Neural crest cell (in vitro differentiated cells): ENCODE measurements around the gene RPAIN. TPM values are rescaled to one million over a fixed set of nuclear protein-coding genes. Genes with fewer than 3 reads are reported as not detected.

Experiments used
- DNase-seq: peaks from one replicate; pipeline ENCODE4 v3.0.0; 2021; ENCODE audit warnings: low read depth, mixed read lengths, low spot score
- H3K27ac Mint-ChIP-seq: one replicate; pipeline ENCODE4 v1.8.0; 2021; ENCODE audit warnings: mild to moderate bottlenecking, mixed read lengths; ENCODE audit not compliant: unreplicated experiment
- H3K27me3 Mint-ChIP-seq: 2 replicates; pipeline ENCODE4 v1.8.0; 2021; ENCODE audit warnings: low read depth, mild to moderate bottlenecking, mixed read lengths
- H3K36me3 Mint-ChIP-seq: 2 replicates; pipeline ENCODE4 v1.8.0; 2021; ENCODE audit warnings: low read depth, mild to moderate bottlenecking, mixed read lengths
- H3K4me1 Mint-ChIP-seq: 2 replicates; pipeline ENCODE4 v1.8.0; 2021; ENCODE audit warnings: mixed read lengths
- H3K4me3 Mint-ChIP-seq: one replicate; pipeline ENCODE4 v1.8.0; 2021; ENCODE audit warnings: mild to moderate bottlenecking, mixed read lengths
- H3K9me3 Mint-ChIP-seq: 2 replicates; pipeline ENCODE4 v1.8.0; 2021; ENCODE audit warnings: mixed read lengths
- CTCF ChIP-seq: fragments of 200-600 bp; sonication (generic); conservative IDR thresholded peaks from 2 replicates; pipeline ENCODE4 v1.5.0; 2021; ENCODE audit warnings: antibody characterized with exemption, mild to moderate bottlenecking
- total RNA-seq: library from RNA; stranded (reverse); gene quantifications from 2 replicates; pipeline ENCODE4 v1.2.1, GENCODE V29; 2021

The RPAIN gene
- total RNA-seq, 1 donor from 2014 or later = 103 TPM

- H3K27ac Mint-ChIP-seq = no peak overlapping the region
- no peaks in the 10 kb centered on the region for H3K27me3 Mint-ChIP-seq
- no peak for DNase-seq
- peaks cover 37% of the 10 kb centered on the region for H3K4me1 Mint-ChIP-seq
- peak overlapping the region; percentile 94 for H3K4me3 Mint-ChIP-seq
- peaks cover 10% of the 10 kb centered on the region for H3K36me3 Mint-ChIP-seq
- TF ChIP-seq CTCF = no peak
- no peaks in the 10 kb centered on the region for H3K9me3 Mint-ChIP-seq
These were observed 17.8 kb downstream of the RPAIN start for GRCh38 chr17:5437721-5438317.

- no peaks in the 10 kb centered on the region for H3K27me3 Mint-ChIP-seq
- no peaks in the 10 kb centered on the region for H3K9me3 Mint-ChIP-seq
- TF ChIP-seq CTCF = peak; percentile 100
- H3K4me3 Mint-ChIP-seq = peak within 1 kb of the TSS; percentile 94
- H3K27ac Mint-ChIP-seq = peak within 1 kb of the TSS; percentile 81
- H3K36me3 Mint-ChIP-seq = peaks cover 8% of the 10 kb centered on the region
- H3K4me1 Mint-ChIP-seq = peaks cover 37% of the 10 kb centered on the region
- DNase-seq = peak; percentile 96
These were observed 18.9 kb downstream of the RPAIN start, which contains the start of gene C1QBP for GRCh38 chr17:5438716-5439445. TSS of gene C1QBP (minus strand) at chr17:5439155. CDS start at chr17:5439073, 82 bp downstream.

- Mint-ChIP-seq H3K27me3 (no peaks in the 10 kb centered on the region), H3K27ac (peak overlapping the region; percentile 81), H3K4me3 (peak overlapping the region; percentile 94), H3K9me3 (no peaks in the 10 kb centered on the region), H3K36me3 (peaks cover 8% of the 10 kb centered on the region), H3K4me1 (peaks cover 37% of the 10 kb centered on the region)
- no peak for DNase-seq
- peak; percentile 27 for TF ChIP-seq CTCF
These were observed 19.4 kb downstream of the RPAIN start for GRCh38 chr17:5439446-5439764.

GRCh38 chr17:5443728-5444127 is 23.7 kb downstream of the RPAIN start:
- peaks cover 9% of the 10 kb centered on the region for H3K4me1 Mint-ChIP-seq
- no peak overlapping the region for H3K27ac Mint-ChIP-seq
- TF ChIP-seq CTCF = no peak
- H3K36me3 Mint-ChIP-seq = peaks cover 4% of the 10 kb centered on the region
- DNase-seq = no peak
- no peak overlapping the region for H3K4me3 Mint-ChIP-seq
- H3K27me3 Mint-ChIP-seq = no peaks in the 10 kb centered on the region
- no peaks in the 10 kb centered on the region for H3K9me3 Mint-ChIP-seq

GRCh38 chr17:5444209-5444608 is 24.2 kb downstream of the RPAIN start:
- Mint-ChIP-seq H3K4me1 (peaks cover 8% of the 10 kb centered on the region), H3K9me3 (no peaks in the 10 kb centered on the region), H3K27ac (no peak overlapping the region), H3K27me3 (no peaks in the 10 kb centered on the region), H3K36me3 (peaks cover 4% of the 10 kb centered on the region), H3K4me3 (no peak overlapping the region)
- DNase-seq = no peak
- TF ChIP-seq CTCF = no peak
